GM21786 (cell line): ENCODE measurements around the gene CNGA4.
A peak's percentile ranks its signal among the peaks of the same experiment; 100 is the strongest.
"Not testable (repeated sequence)": the region's sequence is repeated elsewhere in the genome, so short reads cannot be mapped to it uniquely, and the experiment has no call there.

Experiments used
- ATAC-seq: cut with Tn5 transposase; IDR thresholded peaks from one replicate; pipeline ENCODE4 v1.9.1; 2021; ENCODE audit not compliant: unreplicated experiment

The CNGA4 gene

GRCh38 chr11:6225024-6225423, 13.9 kb upstream of the CNGA4 start:
- ATAC-seq: no peak

- no peak for ATAC-seq
These were observed 13.0 kb upstream of the CNGA4 start for GRCh38 chr11:6225896-6226295.

GRCh38 chr11:6228520-6228919, 10.4 kb upstream of the CNGA4 start:
- ATAC-seq: no peak

- ATAC-seq: no peak
These were observed 9.0 kb upstream of the CNGA4 start for GRCh38 chr11:6229911-6230310.

GRCh38 chr11:6232899-6233298, 6.0 kb upstream of the CNGA4 start:
- ATAC-seq: no peak

GRCh38 chr11:6233984-6234386, 4.9 kb upstream of the CNGA4 start:
- ATAC-seq: no peak

GRCh38 chr11:6234387-6235107, 4.3 kb upstream of the CNGA4 start, which contains the start of gene FHIP1B:
TSS of gene FHIP1B (minus strand) at chr11:6234636. CDS start at chr11:6224516, 10,120 bp downstream.
- ATAC-seq: peak; percentile 94

- no peak for ATAC-seq
These were observed 1.6 kb upstream of the CNGA4 start for GRCh38 chr11:6237266-6237665.

GRCh38 chr11:6237761-6238302, 1.1 kb upstream of the CNGA4 start:
- ATAC-seq: no peak

GRCh38 chr11:6240139-6240538, 1.2 kb downstream of the CNGA4 start:
- no peak for ATAC-seq

- ATAC-seq: no peak
These were observed 1.9 kb downstream of the CNGA4 start for GRCh38 chr11:6240781-6241180.

GRCh38 chr11:6241316-6241715, 2.4 kb downstream of the CNGA4 start:
- no peak for ATAC-seq

GRCh38 chr11:6245536-6245935, 6.6 kb downstream of the CNGA4 start:
- ATAC-seq: no peak

- no peak for ATAC-seq
These were observed 9.4 kb downstream of the CNGA4 start for GRCh38 chr11:6248248-6248647.

- not testable (repeated sequence) for ATAC-seq
These were observed 10.0 kb downstream of the CNGA4 start for GRCh38 chr11:6248897-6249296.

- no peak for ATAC-seq
These were observed 11.1 kb downstream of the CNGA4 start for GRCh38 chr11:6249770-6250555.

- ATAC-seq: peak; percentile 69
These were observed 12.3 kb downstream of the CNGA4 start for GRCh38 chr11:6251120-6251733.

GRCh38 chr11:6251990-6252473, 13.1 kb downstream of the CNGA4 start:
- no peak for ATAC-seq

GRCh38 chr11:6253197-6253596, 14.3 kb downstream of the CNGA4 start:
- no peak for ATAC-seq

- no peak for ATAC-seq
These were observed 19.3 kb downstream of the CNGA4 start for GRCh38 chr11:6258141-6258540.

GRCh38 chr11:6258571-6259081, 19.7 kb downstream of the CNGA4 start:
- ATAC-seq: no peak
